ENCODE data around the gene MBD3L2B. TPM values are rescaled to one million over a fixed set of nuclear protein-coding genes. Genes with fewer than 3 reads are reported as not detected.

The MBD3L2B gene
- total RNA-seq, 1 experiment from 2014 or later = not detected

DNA sequence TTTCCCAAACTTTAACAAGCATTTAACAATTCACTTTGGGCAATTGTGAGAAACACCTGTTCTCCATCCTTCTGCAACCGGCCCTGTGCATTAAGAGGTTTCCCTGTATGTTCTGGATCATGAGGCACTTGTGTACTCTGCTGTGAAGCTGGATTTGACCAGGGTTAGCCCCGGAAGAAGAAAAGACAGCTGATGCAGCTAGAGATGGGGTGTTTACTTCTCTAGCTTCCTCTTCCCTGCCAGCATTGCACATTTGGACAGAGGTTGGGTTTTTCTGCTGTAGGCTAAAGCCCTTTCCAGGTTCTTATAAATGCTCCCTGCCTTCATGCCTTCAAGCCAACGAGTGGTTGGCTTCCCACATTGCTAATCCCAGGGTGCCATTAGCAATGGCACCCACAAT, 20.9 kb downstream of the MBD3L2B start (continued):
- TF ChIP-seq, protein P1, sequence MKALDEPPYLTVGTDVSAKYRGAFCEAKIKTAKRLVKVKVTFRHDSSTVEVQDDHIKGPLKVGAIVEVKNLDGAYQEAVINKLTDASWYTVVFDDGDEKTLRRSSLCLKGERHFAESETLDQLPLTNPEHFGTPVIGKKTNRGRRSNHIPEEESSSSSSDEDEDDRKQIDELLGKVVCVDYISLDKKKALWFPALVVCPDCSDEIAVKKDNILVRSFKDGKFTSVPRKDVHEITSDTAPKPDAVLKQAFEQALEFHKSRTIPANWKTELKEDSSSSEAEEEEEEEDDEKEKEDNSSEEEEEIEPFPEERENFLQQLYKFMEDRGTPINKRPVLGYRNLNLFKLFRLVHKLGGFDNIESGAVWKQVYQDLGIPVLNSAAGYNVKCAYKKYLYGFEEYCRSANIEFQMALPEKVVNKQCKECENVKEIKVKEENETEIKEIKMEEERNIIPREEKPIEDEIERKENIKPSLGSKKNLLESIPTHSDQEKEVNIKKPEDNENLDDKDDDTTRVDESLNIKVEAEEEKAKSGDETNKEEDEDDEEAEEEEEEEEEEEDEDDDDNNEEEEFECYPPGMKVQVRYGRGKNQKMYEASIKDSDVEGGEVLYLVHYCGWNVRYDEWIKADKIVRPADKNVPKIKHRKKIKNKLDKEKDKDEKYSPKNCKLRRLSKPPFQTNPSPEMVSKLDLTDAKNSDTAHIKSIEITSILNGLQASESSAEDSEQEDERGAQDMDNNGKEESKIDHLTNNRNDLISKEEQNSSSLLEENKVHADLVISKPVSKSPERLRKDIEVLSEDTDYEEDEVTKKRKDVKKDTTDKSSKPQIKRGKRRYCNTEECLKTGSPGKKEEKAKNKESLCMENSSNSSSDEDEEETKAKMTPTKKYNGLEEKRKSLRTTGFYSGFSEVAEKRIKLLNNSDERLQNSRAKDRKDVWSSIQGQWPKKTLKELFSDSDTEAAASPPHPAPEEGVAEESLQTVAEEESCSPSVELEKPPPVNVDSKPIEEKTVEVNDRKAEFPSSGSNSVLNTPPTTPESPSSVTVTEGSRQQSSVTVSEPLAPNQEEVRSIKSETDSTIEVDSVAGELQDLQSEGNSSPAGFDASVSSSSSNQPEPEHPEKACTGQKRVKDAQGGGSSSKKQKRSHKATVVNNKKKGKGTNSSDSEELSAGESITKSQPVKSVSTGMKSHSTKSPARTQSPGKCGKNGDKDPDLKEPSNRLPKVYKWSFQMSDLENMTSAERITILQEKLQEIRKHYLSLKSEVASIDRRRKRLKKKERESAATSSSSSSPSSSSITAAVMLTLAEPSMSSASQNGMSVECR (CRISPR knock-in tag; IDR thresholded peaks at IDR 0.05; ENCODE audit: borderline replicate concordance) = no peak
- TF ChIP-seq, protein P2, sequence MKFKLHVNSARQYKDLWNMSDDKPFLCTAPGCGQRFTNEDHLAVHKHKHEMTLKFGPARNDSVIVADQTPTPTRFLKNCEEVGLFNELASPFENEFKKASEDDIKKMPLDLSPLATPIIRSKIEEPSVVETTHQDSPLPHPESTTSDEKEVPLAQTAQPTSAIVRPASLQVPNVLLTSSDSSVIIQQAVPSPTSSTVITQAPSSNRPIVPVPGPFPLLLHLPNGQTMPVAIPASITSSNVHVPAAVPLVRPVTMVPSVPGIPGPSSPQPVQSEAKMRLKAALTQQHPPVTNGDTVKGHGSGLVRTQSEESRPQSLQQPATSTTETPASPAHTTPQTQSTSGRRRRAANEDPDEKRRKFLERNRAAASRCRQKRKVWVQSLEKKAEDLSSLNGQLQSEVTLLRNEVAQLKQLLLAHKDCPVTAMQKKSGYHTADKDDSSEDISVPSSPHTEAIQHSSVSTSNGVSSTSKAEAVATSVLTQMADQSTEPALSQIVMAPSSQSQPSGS (CRISPR knock-in tag; IDR thresholded peaks at IDR 0.05; ENCODE audit: borderline replicate concordance, low read depth) = no peak
- TF ChIP-seq ELF4 (CRISPR knock-in tag; IDR thresholded peaks at IDR 0.05; ENCODE audit: low read depth) (no peak), KAT7 (CRISPR knock-in tag; IDR thresholded peaks at IDR 0.05; ENCODE audit: borderline replicate concordance) (no peak), NFE2L1 (CRISPR knock-in tag; IDR thresholded peaks at IDR 0.05) (no peak), GABPB1 (CRISPR knock-in tag; IDR thresholded peaks at IDR 0.05) (no peak)
- TF ChIP-seq, protein P3, sequence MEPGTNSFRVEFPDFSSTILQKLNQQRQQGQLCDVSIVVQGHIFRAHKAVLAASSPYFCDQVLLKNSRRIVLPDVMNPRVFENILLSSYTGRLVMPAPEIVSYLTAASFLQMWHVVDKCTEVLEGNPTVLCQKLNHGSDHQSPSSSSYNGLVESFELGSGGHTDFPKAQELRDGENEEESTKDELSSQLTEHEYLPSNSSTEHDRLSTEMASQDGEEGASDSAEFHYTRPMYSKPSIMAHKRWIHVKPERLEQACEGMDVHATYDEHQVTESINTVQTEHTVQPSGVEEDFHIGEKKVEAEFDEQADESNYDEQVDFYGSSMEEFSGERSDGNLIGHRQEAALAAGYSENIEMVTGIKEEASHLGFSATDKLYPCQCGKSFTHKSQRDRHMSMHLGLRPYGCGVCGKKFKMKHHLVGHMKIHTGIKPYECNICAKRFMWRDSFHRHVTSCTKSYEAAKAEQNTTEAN (CRISPR knock-in tag; IDR thresholded peaks at IDR 0.05) = no peak
- TF ChIP-seq, protein P4, sequence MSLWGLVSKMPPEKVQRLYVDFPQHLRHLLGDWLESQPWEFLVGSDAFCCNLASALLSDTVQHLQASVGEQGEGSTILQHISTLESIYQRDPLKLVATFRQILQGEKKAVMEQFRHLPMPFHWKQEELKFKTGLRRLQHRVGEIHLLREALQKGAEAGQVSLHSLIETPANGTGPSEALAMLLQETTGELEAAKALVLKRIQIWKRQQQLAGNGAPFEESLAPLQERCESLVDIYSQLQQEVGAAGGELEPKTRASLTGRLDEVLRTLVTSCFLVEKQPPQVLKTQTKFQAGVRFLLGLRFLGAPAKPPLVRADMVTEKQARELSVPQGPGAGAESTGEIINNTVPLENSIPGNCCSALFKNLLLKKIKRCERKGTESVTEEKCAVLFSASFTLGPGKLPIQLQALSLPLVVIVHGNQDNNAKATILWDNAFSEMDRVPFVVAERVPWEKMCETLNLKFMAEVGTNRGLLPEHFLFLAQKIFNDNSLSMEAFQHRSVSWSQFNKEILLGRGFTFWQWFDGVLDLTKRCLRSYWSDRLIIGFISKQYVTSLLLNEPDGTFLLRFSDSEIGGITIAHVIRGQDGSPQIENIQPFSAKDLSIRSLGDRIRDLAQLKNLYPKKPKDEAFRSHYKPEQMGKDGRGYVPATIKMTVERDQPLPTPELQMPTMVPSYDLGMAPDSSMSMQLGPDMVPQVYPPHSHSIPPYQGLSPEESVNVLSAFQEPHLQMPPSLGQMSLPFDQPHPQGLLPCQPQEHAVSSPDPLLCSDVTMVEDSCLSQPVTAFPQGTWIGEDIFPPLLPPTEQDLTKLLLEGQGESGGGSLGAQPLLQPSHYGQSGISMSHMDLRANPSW (CRISPR knock-in tag; conservative IDR thresholded peaks at IDR 0.05; ENCODE audit: low read depth) = no peak
- TF ChIP-seq, protein P5, sequence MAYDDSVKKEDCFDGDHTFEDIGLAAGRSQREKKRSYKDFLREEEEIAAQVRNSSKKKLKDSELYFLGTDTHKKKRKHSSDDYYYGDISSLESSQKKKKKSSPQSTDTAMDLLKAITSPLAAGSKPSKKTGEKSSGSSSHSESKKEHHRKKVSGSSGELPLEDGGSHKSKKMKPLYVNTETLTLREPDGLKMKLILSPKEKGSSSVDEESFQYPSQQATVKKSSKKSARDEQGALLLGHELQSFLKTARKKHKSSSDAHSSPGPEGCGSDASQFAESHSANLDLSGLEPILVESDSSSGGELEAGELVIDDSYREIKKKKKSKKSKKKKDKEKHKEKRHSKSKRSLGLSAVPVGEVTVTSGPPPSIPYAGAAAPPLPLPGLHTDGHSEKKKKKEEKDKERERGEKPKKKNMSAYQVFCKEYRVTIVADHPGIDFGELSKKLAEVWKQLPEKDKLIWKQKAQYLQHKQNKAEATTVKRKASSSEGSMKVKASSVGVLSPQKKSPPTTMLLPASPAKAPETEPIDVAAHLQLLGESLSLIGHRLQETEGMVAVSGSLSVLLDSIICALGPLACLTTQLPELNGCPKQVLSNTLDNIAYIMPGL (CRISPR knock-in tag; IDR thresholded peaks at IDR 0.05) = no peak

DNA sequence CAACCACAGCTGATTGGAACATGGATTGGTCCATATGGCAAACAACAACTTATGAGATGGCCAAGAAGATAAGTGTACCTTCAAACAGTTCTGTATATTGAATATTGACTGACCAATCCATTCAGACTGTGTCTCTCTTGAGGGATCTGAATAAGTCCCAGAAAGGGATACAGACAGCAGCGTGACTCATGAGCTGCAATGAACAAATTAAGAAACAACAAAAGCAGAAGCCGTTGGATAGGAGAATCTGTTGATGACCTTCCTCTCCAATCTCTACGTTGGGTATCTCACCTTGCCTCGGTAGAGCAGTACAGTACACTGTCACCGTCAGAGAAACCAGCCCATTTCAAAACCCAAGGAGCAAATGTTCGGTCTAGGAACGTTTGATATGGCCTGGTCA, 21.3 kb downstream of the MBD3L2B start:
- CTCF ChIA-PET = no interaction called here
- DNase-seq (ENCODE audit: low spot score) = no peak
- Mint-ChIP-seq H3K9me3 (peaks cover 76% of the 10 kb centered on the region), H3K4me3 (no peak overlapping the region), H3K27me3 (ENCODE audit: low read depth) (peaks cover 22% of the 10 kb centered on the region), H3K4me1 (no peaks in the 10 kb centered on the region), H3K27ac (no peak overlapping the region), H3K36me3 (peaks cover 66% of the 10 kb centered on the region)
- POLR2A ChIA-PET = no interaction called here
- ATAC-seq = no peak
- TF ChIP-seq, protein P6, sequence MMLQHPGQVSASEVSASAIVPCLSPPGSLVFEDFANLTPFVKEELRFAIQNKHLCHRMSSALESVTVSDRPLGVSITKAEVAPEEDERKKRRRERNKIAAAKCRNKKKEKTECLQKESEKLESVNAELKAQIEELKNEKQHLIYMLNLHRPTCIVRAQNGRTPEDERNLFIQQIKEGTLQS (CRISPR knock-in tag; conservative IDR thresholded peaks at IDR 0.05) = no peak
- no peak for TF ChIP-seq ELF4 (CRISPR knock-in tag; IDR thresholded peaks at IDR 0.05; ENCODE audit: low read depth)
- TF ChIP-seq, protein P2 (CRISPR knock-in tag; IDR thresholded peaks at IDR 0.05; ENCODE audit: borderline replicate concordance, low read depth) = no peak
- TF ChIP-seq PRRX2 (CRISPR knock-in tag; IDR thresholded peaks at IDR 0.05) = no peak
